HCT116 (cell line): ENCODE data around the gene MDFI. TPM values are rescaled to one million over a fixed set of nuclear protein-coding genes. Genes with fewer than 3 reads are reported as not detected.

ENCODE experiments used
- ATAC-seq: fragments of 200-7000 bp; cut with Tn5 transposase; 2 replicates; pipeline ENCODE4 v1.9.1; 2020; ENCODE audit warnings: mild to moderate bottlenecking, moderate library complexity
- BruUV-seq: library from RNA; stranded (reverse); fragments of 400-500 nt; replicated peaks from 2 replicates; lab custom pipeline; 2021; lab: Mats Ljungman, UMichigan
- CTCF ChIA-PET: fragments of 300-600 bp; sonication (Branson Sonifier 250); formaldehyde crosslinking; loops from one replicate; lab custom pipeline; 2021; ENCODE audit warnings: antibody characterized with exemption; lab: Charles Lee
- POLR2A ChIA-PET: fragments of 300-600, 350-600 bp; sonication (Branson Sonifier 250); formaldehyde crosslinking; loops from one replicate; lab custom pipeline; 2021; ENCODE audit warnings: antibody characterized with exemption; lab: Charles Lee
- RAD21 ChIA-PET, 2 experiments: fragments of 300-600 bp; sonication (Branson Sonifier 250); formaldehyde crosslinking; loops; one replicate each; lab custom pipeline; 2023; ENCODE audit warnings: low total read pairs in 2 of 2; ENCODE audit not compliant: uncharacterized antibody in 2 of 2, unreplicated experiment in 2 of 2, low non-redundant PET in 1 of 2; lab: Charles Lee
- DNase-seq: peaks from one replicate; pipeline ENCODE4 v3.0.0-alpha.2; 2010; ENCODE audit warnings: low read depth, low spot score
- H2AFZ ChIP-seq: fragments of 200-600 bp; shearing (Covaris generic), sonication (generic); 2 replicates; pipeline ENCODE4 v1.6.1; 2017; ENCODE audit warnings: low read depth, mixed run types, mixed read lengths, antibody characterized with exemption, low read length; ENCODE audit not compliant: poor library complexity, severe bottlenecking
- H3K27ac ChIP-seq: 2 replicates; pipeline ENCODE4 v1.5.1; 2012; ENCODE audit warnings: low read depth, low read length
- H3K27me3 ChIP-seq: fragments of 200-600 bp; sonication (generic); 2 replicates; pipeline ENCODE4 v1.6.1; 2016; ENCODE audit warnings: mixed run types, low read length, mixed read lengths; ENCODE audit not compliant: insufficient read depth
- H3K36me3 ChIP-seq, 2 experiments: fragments of 200-500 bp in 1 of 2; fragments of 200-600 bp in 1 of 2; sonication (Bioruptor generic) in 1 of 2; sonication (generic) in 1 of 2; 2 replicates each; pipeline versions ENCODE4 v1.5.1 to v1.6.1; 2014 to 2016; ENCODE audit warnings: low read length in 2 of 2, inconsistent platforms in 1 of 2, mixed read lengths in 1 of 2, mixed run types in 1 of 2; ENCODE audit not compliant: insufficient read depth in 2 of 2, control insufficient read depth in 1 of 2
- H3K4me1 ChIP-seq, 2 experiments: fragments of 200-600 bp in 1 of 2; sonication (generic) in 1 of 2; 2 replicates each; pipeline versions ENCODE4 v1.5.1 to v1.6.1; 2012 to 2017; ENCODE audit warnings: low read length in 2 of 2, inconsistent platforms in 1 of 2, mild to moderate bottlenecking in 1 of 2, mixed read lengths in 1 of 2, mixed run types in 1 of 2, moderate library complexity in 1 of 2; ENCODE audit not compliant: insufficient read depth in 2 of 2, control insufficient read depth in 1 of 2
- H3K4me2 ChIP-seq: fragments of 200-600 bp; sonication (generic); 2 replicates; pipeline ENCODE4 v1.6.1; 2017; ENCODE audit warnings: mixed run types, low read length, mixed read lengths
- H3K4me3 ChIP-seq, 2 experiments: fragments of 200-600 bp in 1 of 2; sonication (generic) in 1 of 2; replicated peaks in 1 of 2; 2 replicates each; pipeline ENCODE4 v1.5.1; 2011 to 2016; ENCODE audit warnings: low read length in 2 of 2, control low read depth in 1 of 2, low read depth in 1 of 2, mild to moderate bottlenecking in 1 of 2, mixed read lengths in 1 of 2, mixed run types in 1 of 2
- H3K79me2 ChIP-seq: fragments of 200-600 bp; sonication (generic); 2 replicates; pipeline ENCODE4 v1.6.1; 2017; ENCODE audit warnings: mild to moderate bottlenecking, mixed run types, low read length, moderate library complexity, mixed read lengths; ENCODE audit not compliant: insufficient read depth
- H3K9ac ChIP-seq: fragments of 200-600 bp; sonication (generic); 2 replicates; pipeline ENCODE4 v1.6.1; 2016; ENCODE audit warnings: low read length, mixed read lengths
- H3K9me2 ChIP-seq: fragments of 200-600 bp; sonication (generic), shearing (Covaris generic); 2 replicates; pipeline ENCODE4 v1.6.1; 2017; ENCODE audit warnings: mixed run types, mild to moderate bottlenecking, moderate library complexity; ENCODE audit not compliant: insufficient read depth
- H3K9me3 ChIP-seq, 2 experiments: fragments of 200-500 bp in 1 of 2; fragments of 200-600 bp in 1 of 2; sonication (Bioruptor generic) in 1 of 2; sonication (generic) in 1 of 2; 2 replicates each; pipeline ENCODE4 v1.6.1; 2014 to 2017; ENCODE audit warnings: low read length in 2 of 2, mixed read lengths in 2 of 2, inconsistent platforms in 1 of 2, low read depth in 1 of 2, mild to moderate bottlenecking in 1 of 2, mixed run types in 1 of 2, moderate library complexity in 1 of 2; ENCODE audit not compliant: control insufficient read depth in 1 of 2, insufficient read depth in 1 of 2
- H4K20me1 ChIP-seq: fragments of 200-600 bp; sonication (generic), shearing (Covaris generic); 2 replicates; pipeline ENCODE4 v1.6.1; 2017; ENCODE audit warnings: mixed run types, mild to moderate bottlenecking, moderate library complexity; ENCODE audit not compliant: insufficient read depth
- CBX3 ChIP-seq: IDR thresholded peaks from 2 replicates; pipeline ENCODE4 v1.6.1; 2012; ENCODE audit warnings: low read depth
- CEBPB ChIP-seq: IDR thresholded peaks from 2 replicates; pipeline ENCODE4 v1.6.1; 2012; ENCODE audit warnings: low read depth
- CTCF ChIP-seq, 3 experiments: fragments of 200-600 bp in 1 of 3; sonication (generic) in 1 of 3; IDR thresholded peaks in 2 of 3; conservative IDR thresholded peaks in 1 of 3; 2 replicates each; pipeline ENCODE4 v1.5.1; 2012 to 2017; ENCODE audit warnings: low read depth in 2 of 3, low read length in 2 of 3, antibody characterized with exemption in 1 of 3, borderline replicate concordance in 1 of 3, control low read depth in 1 of 3, mild to moderate bottlenecking in 1 of 3, mixed read lengths in 1 of 3, mixed run types in 1 of 3, moderate library complexity in 1 of 3; ENCODE audit not compliant: insufficient read depth in 1 of 3
- ELF1 ChIP-seq: IDR thresholded peaks from 2 replicates; pipeline ENCODE4 v1.6.1; 2012; ENCODE audit warnings: low read depth, borderline replicate concordance
- EZH2 ChIP-seq: fragments of 200-600 bp; sonication (generic); IDR thresholded peaks from 2 replicates; pipeline ENCODE4 v1.6.1; 2017; ENCODE audit warnings: antibody characterized with exemption, mixed run types
- FOSL1 ChIP-seq: IDR thresholded peaks from 2 replicates; pipeline ENCODE4 v1.6.1; 2012; ENCODE audit warnings: low read depth
- MAX ChIP-seq: IDR thresholded peaks from 2 replicates; pipeline ENCODE4 v1.6.1; 2012
- POLR2A ChIP-seq: IDR thresholded peaks from 2 replicates; pipeline ENCODE4 v1.7.0; 2011; ENCODE audit warnings: borderline replicate concordance; ENCODE audit not compliant: insufficient read depth, insufficient read length; ENCODE audit errors: extremely low read depth
- REST ChIP-seq: IDR thresholded peaks from 2 replicates; pipeline ENCODE4 v1.6.1; 2012; ENCODE audit warnings: low read depth
- SIN3A ChIP-seq: IDR thresholded peaks from 2 replicates; pipeline ENCODE4 v1.6.1; 2012; ENCODE audit warnings: low read depth
- SRF ChIP-seq: IDR thresholded peaks from 2 replicates; pipeline ENCODE4 v1.6.1; 2012; ENCODE audit warnings: low read depth
- TCF7L2 ChIP-seq: IDR thresholded peaks from 2 replicates; pipeline ENCODE4 v1.7.0; 2011; ENCODE audit warnings: borderline replicate concordance, inconsistent platforms; ENCODE audit not compliant: insufficient read depth, insufficient read length; ENCODE audit errors: extremely low read depth
- YY1 ChIP-seq: IDR thresholded peaks from 2 replicates; pipeline ENCODE4 v1.6.1; 2011; ENCODE audit warnings: low read length, low read depth, moderate library complexity, mild to moderate bottlenecking; ENCODE audit not compliant: insufficient replicate concordance; ENCODE audit errors: extremely low read depth
- ZFX ChIP-seq: fragments of 450-650 bp; IDR thresholded peaks from 2 replicates; pipeline ENCODE4 v1.6.1; 2017
- ZNF274 ChIP-seq: fragments of 200-500 bp; sonication (Bioruptor generic); IDR thresholded peaks from 2 replicates; pipeline ENCODE4 v1.6.1; 2014; ENCODE audit warnings: mild to moderate bottlenecking, low read depth, low read length, inconsistent platforms
- intact Hi-C: fragments of 100-400 bp; cut with micrococcal nuclease; formaldehyde crosslinking; loops from 2 replicates; pipeline ENCODE4 v1.10.0; 2022
- total RNA-seq: library from RNA; stranded (reverse); gene quantifications from one replicate; pipeline ENCODE4 v1.2.1, GENCODE V29; 2021; ENCODE audit not compliant: unreplicated experiment

Gene MDFI
- total RNA-seq, 1 experiment from 2014 or later = 35.5 TPM

- H3K9ac ChIP-seq = peak overlapping the region; percentile 87
- H2AFZ ChIP-seq = no peak overlapping the region
- peaks cover 19 to 21% of the 10 kb centered on the region in 2 experiments for H3K4me1 ChIP-seq
- no peaks in the 10 kb centered on the region for H3K36me3 ChIP-seq
- intact Hi-C loops = no loop called here
- H4K20me1 ChIP-seq = no peaks in the 10 kb centered on the region
- DNase-seq (no peak), ATAC-seq (peak; percentile 74)
- H3K9me2 ChIP-seq = no peaks in the 10 kb centered on the region
- TF ChIP-seq FOSL1 (no peak), EZH2 (no peak), CEBPB (no peak), SRF (no peak), ZFX (peak; percentile 92), POLR2A (peak; percentile 7), SIN3A (no peak), CTCF (IDR thresholded peaks at IDR 0.05 in 2 of 3, conservative IDR thresholded peaks at IDR 0.05 in 1 of 3; ENCODE audit: borderline replicate concordance in 1 of 3, insufficient read depth in 1 of 3, low read depth in 2 of 3, low read length in 2 of 3) (no peak), ELF1 (no peak), YY1 (no peak), CBX3 (no peak), MAX (no peak), REST (no peak), ZNF274 (no peak), TCF7L2 (no peak)
- TF ChIP-seq, all 23 proteins: peak for 2
- ChIA-PET RAD21 (interaction anchor here in 1 of 2 experiments (1.0 kb wide), 1 partner anchor 45 kb away, joined by 6 read pairs; no protein-coding TSS in a partner anchor), CTCF (no interaction called here), POLR2A (interaction anchor here (1.1 to 1.5 kb wide), 2 partner anchors 11 to 15 kb away, joined by 3 to 4 read pairs; no protein-coding TSS in a partner anchor)
- no peaks in the 10 kb centered on the region for H3K9me3 ChIP-seq
- H3K27ac ChIP-seq = peak overlapping the region; percentile 94
- H3K27me3 ChIP-seq = no peaks in the 10 kb centered on the region
- peak overlapping the region; percentile 75 to 88 for H3K4me3 ChIP-seq
- H3K79me2 ChIP-seq = peaks cover 10% of the 10 kb centered on the region; the same call in 1 of the 2 replicates
- H3K4me2 ChIP-seq = peak overlapping the region; percentile 97
- TSS peak; percentile 54 for BruUV-seq
Measured at GRCh38 chr6:41637194-41638001, 870 bp upstream of the MDFI start.
